ENCODE data around the gene ZNF518A. TPM values are rescaled to one million over a fixed set of nuclear protein-coding genes. Genes with fewer than 3 reads are reported as not detected.

The ZNF518A gene
- total RNA-seq, 1 experiment from 2014 or later = 36.2 TPM

DNA sequence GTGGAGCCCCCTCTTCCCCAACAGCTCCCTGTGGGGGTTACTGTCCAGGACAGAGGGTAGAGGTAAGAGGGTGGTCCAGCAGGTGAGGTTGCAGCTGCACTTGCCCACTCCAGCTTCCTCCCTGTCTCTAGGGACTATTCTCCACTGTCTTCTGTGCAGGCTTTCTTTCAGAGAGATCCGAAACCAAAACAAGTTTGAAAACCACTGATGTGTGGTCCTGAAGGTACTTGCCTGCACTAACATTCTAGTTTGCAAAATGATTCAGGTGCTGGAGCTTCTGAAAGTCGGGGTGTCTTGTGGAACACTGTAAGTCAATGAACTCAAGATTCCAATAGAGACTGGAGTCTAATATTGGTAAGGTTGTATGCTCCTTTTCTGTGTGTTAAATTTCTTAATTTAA lies 78.2 kb downstream of the ZNF518A start:
- no CpG with 5 or more reads among the region's 2 CpGs for WGBS (ENCODE audit: extremely low coverage, insufficient read length, low lambda C conversion rate)
- Histone ChIP-seq H3K27me3 (ENCODE audit: insufficient read depth, low read length) (no peaks in the 10 kb centered on the region; the same call in 1 of the 2 replicates), H3K9me3 (ENCODE audit: control insufficient read depth, low read depth, low read length) (no peaks in the 10 kb centered on the region)

More for the DNA sequence above, 78.2 kb downstream of the ZNF518A start:
- H3K27ac ChIP-seq (ENCODE audit: insufficient read length, low read depth, low read length) = no peak overlapping the region
- H3K9me3 Mint-ChIP-seq = no peaks in the 10 kb centered on the region
- no peak overlapping the region for H3K18ac ChIP-seq (ENCODE audit: insufficient read length, low read depth, low read length)
- H3K4me1 ChIP-seq (ENCODE audit: insufficient read depth, low read length) = peaks cover 7% of the 10 kb centered on the region; the same call in 1 of the 2 replicates
- no peak overlapping the region for H2BK5ac ChIP-seq (ENCODE audit: insufficient read length, low read length)
- no peak overlapping the region for H3K23ac ChIP-seq (ENCODE audit: insufficient read length, low read depth, low read length)
- H3K4ac ChIP-seq (ENCODE audit: low read depth, low read length) = no peak overlapping the region
- no peaks in the 10 kb centered on the region for H3K79me2 ChIP-seq (ENCODE audit: insufficient read depth, low read length)
- no peaks in the 10 kb centered on the region for H3K36me3 Mint-ChIP-seq (ENCODE audit: insufficient read depth in 1 of 3, low read depth in 3 of 3)
- H4K20me1 ChIP-seq (ENCODE audit: control insufficient read depth, insufficient read depth, insufficient read length) = no peaks in the 10 kb centered on the region
- no peak overlapping the region for H2BK20ac ChIP-seq (ENCODE audit: low read depth, low read length, poor library complexity, severe bottlenecking)
- peaks cover 14 to 20% of the 10 kb centered on the region in 2 experiments for H3K4me1 Mint-ChIP-seq
- TF ChIP-seq, protein P1, sequence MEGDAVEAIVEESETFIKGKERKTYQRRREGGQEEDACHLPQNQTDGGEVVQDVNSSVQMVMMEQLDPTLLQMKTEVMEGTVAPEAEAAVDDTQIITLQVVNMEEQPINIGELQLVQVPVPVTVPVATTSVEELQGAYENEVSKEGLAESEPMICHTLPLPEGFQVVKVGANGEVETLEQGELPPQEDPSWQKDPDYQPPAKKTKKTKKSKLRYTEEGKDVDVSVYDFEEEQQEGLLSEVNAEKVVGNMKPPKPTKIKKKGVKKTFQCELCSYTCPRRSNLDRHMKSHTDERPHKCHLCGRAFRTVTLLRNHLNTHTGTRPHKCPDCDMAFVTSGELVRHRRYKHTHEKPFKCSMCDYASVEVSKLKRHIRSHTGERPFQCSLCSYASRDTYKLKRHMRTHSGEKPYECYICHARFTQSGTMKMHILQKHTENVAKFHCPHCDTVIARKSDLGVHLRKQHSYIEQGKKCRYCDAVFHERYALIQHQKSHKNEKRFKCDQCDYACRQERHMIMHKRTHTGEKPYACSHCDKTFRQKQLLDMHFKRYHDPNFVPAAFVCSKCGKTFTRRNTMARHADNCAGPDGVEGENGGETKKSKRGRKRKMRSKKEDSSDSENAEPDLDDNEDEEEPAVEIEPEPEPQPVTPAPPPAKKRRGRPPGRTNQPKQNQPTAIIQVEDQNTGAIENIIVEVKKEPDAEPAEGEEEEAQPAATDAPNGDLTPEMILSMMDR (conservative IDR thresholded peaks at IDR 0.05) = no peak
- H2AK5ac ChIP-seq (ENCODE audit: insufficient read length, low read length) = no peak overlapping the region
- H3K9ac ChIP-seq (ENCODE audit: extremely low read depth, insufficient read length, low read length) = no peak overlapping the region
- H3K27me3 Mint-ChIP-seq (ENCODE audit: low read depth) = no peaks in the 10 kb centered on the region; the same call in 1 of the 2 replicates
- no peak overlapping the region for H4K8ac ChIP-seq (replicated peaks; ENCODE audit: insufficient read length, low read depth, low read length)
- no peak overlapping the region for H3T11ph ChIP-seq (ENCODE audit: low read length)
- no peaks in the 10 kb centered on the region for H3K23me2 ChIP-seq (ENCODE audit: insufficient read length, low read depth, low read length, poor library complexity, severe bottlenecking)
- no peak overlapping the region for H2BK120ac ChIP-seq (ENCODE audit: low read depth, low read length, poor library complexity, severe bottlenecking)
- no peak overlapping the region for H4K91ac ChIP-seq (ENCODE audit: insufficient read length, low read depth, low read length)
- no peak overlapping the region for H3K27ac Mint-ChIP-seq
- H3K79me1 ChIP-seq (ENCODE audit: insufficient read depth, low read depth, low read length, poor library complexity, severe bottlenecking) = no peaks in the 10 kb centered on the region
- no peak overlapping the region for H2BK15ac ChIP-seq (ENCODE audit: low read depth, low read length)
- DNase-seq = no peak
- H4K5ac ChIP-seq (ENCODE audit: insufficient read length, low read depth, low read length) = no peak overlapping the region
- no peak overlapping the region for H3K14ac ChIP-seq (ENCODE audit: insufficient read depth, low read length)
- no peak overlapping the region for H3K4me3 Mint-ChIP-seq
- no peak overlapping the region for H2AFZ ChIP-seq (ENCODE audit: low read length)
- no peak overlapping the region for H3K4me2 ChIP-seq (ENCODE audit: insufficient read depth, insufficient read length, low read length)
- H3K56ac ChIP-seq (ENCODE audit: insufficient read length, low read depth, low read length) = no peak overlapping the region
- H2BK12ac ChIP-seq (ENCODE audit: insufficient read length, low read depth, low read length) = no peak overlapping the region
